OCI-LY3 (cell line): Measurements from ENCODE around the gene PDE4D.

Source experiments
- H2AFZ ChIP-seq: fragments of 200-600, 300-600 bp; shearing (Covaris generic); 2 replicates; pipeline ENCODE4 v1.6.0; 2014; ENCODE audit warnings: antibody characterized with exemption, low read depth, low read length
- H3K27ac ChIP-seq: fragments of 200-600, 300-600 bp; sonication (generic); 2 replicates; pipeline ENCODE4 v1.5.1; 2014; ENCODE audit warnings: mild to moderate bottlenecking, low read length, moderate library complexity, mixed read lengths
- H3K27me3 ChIP-seq: fragments of 200-600, 300-600 bp; sonication (generic); 2 replicates; pipeline ENCODE4 v1.6.1; 2014; ENCODE audit warnings: low read depth, low read length, mixed read lengths
- H3K36me3 ChIP-seq: fragments of 200-600, 300-600 bp; sonication (generic); replicated peaks from 2 replicates; pipeline ENCODE3; 2014; ENCODE audit warnings: low read depth, low read length, mixed read lengths
- H3K4me1 ChIP-seq: fragments of 300-600, 200-600 bp; sonication (generic); 2 replicates; pipeline ENCODE4 v1.6.1; 2014; ENCODE audit warnings: low read length, mixed read lengths
- H3K4me2 ChIP-seq: fragments of 200-600, 300-600 bp; sonication (generic); 2 replicates; pipeline ENCODE4 v1.6.1; 2014; ENCODE audit warnings: low read length, mixed read lengths
- H3K4me3 ChIP-seq: fragments of 300-600, 200-600 bp; sonication (generic); 2 replicates; pipeline ENCODE4 v1.5.1; 2014; ENCODE audit warnings: antibody characterized with exemption, mild to moderate bottlenecking, low read length, moderate library complexity
- H3K79me2 ChIP-seq: fragments of 300-600, 200-600 bp; shearing (Covaris generic); 2 replicates; pipeline ENCODE4 v1.6.1; 2014; ENCODE audit warnings: mild to moderate bottlenecking, low read length, mixed read lengths
- H3K9ac ChIP-seq: fragments of 300-600, 200-600 bp; shearing (Covaris generic); 2 replicates; pipeline ENCODE4 v1.6.0; 2014; ENCODE audit warnings: mild to moderate bottlenecking, low read length, moderate library complexity
- H3K9me3 ChIP-seq: fragments of 200-600, 300-600 bp; shearing (Covaris generic); 2 replicates; pipeline ENCODE4 v1.6.1; 2014; ENCODE audit warnings: low read length, mixed read lengths; ENCODE audit not compliant: insufficient read depth
- H4K20me1 ChIP-seq: fragments of 200-600, 300-600 bp; sonication (generic); 2 replicates; pipeline ENCODE4 v1.6.1; 2016; ENCODE audit warnings: low read length, mixed read lengths; ENCODE audit not compliant: insufficient read depth
- CTCF ChIP-seq: fragments of 200-600, 300-600 bp; sonication (generic); IDR thresholded peaks from 2 replicates; pipeline ENCODE4 v1.5.1; 2014; ENCODE audit warnings: antibody characterized with exemption, low read length, low read depth
- EZH2phosphoT487 ChIP-seq: fragments of 200-600 bp; shearing (Covaris generic); IDR thresholded peaks from 2 replicates; pipeline ENCODE4 v1.6.1; 2018; ENCODE audit warnings: antibody characterized with exemption, mixed run types, low read depth

PDE4D gene

GRCh38 chr5:59656351-59657254, 236.9 kb downstream of the PDE4D start:
- Histone ChIP-seq H3K36me3 (no peaks in the 10 kb centered on the region), H3K4me1 (no peaks in the 10 kb centered on the region), H4K20me1 (no peaks in the 10 kb centered on the region), H2AFZ (no peak overlapping the region), H3K27ac (no peak overlapping the region), H3K27me3 (no peaks in the 10 kb centered on the region), H3K9ac (no peak overlapping the region), H3K79me2 (no peaks in the 10 kb centered on the region), H3K4me2 (no peak overlapping the region), H3K4me3 (no peak overlapping the region), H3K9me3 (no peaks in the 10 kb centered on the region)
- TF ChIP-seq CTCF (no peak), EZH2phosphoT487 (no peak)

DNA sequence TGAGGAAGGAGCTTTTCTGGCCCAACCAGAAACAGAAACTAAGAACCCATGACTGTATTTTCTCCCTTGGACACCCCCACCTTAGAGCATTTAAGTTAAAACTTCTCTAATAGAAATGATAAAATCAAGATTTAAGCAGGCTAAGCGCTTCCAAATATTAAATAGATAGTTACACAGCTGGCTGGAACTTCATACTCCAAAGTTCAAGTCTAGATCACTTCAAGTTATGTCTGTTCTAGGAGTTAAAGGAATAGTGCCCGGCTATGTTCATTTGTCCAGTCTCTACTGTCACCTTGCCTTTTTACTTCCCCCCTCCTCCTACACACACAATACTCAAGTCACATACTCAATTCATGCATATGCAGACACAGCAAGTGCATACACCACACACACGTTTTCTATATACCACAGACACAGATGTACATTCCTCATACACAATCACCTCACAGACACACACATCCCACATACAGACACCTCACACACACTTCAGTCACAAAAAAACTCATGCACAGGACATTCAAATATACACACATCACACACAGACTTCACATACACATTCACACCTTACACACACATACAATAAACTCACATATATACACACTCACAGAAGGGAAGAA, 237.7 kb downstream of the PDE4D start:
- TF ChIP-seq EZH2phosphoT487 (no peak), CTCF (no peak)
- Histone ChIP-seq H3K27ac (no peak overlapping the region), H3K79me2 (no peaks in the 10 kb centered on the region), H2AFZ (no peak overlapping the region), H3K9ac (no peak overlapping the region), H3K4me2 (no peak overlapping the region), H3K27me3 (no peaks in the 10 kb centered on the region), H3K4me1 (no peaks in the 10 kb centered on the region), H4K20me1 (no peaks in the 10 kb centered on the region), H3K4me3 (no peak overlapping the region), H3K9me3 (no peaks in the 10 kb centered on the region), H3K36me3 (no peaks in the 10 kb centered on the region)

- Histone ChIP-seq H3K27me3 (no peaks in the 10 kb centered on the region), H3K4me1 (no peaks in the 10 kb centered on the region), H2AFZ (no peak overlapping the region), H3K79me2 (no peaks in the 10 kb centered on the region), H3K27ac (no peak overlapping the region), H3K9ac (no peak overlapping the region), H3K4me3 (no peak overlapping the region), H3K9me3 (no peaks in the 10 kb centered on the region), H3K4me2 (no peak overlapping the region), H4K20me1 (no peaks in the 10 kb centered on the region), H3K36me3 (no peaks in the 10 kb centered on the region)
- TF ChIP-seq EZH2phosphoT487, result no peak
- no peak for TF ChIP-seq CTCF
Measured at GRCh38 chr5:59654691-59655090, 238.8 kb downstream of the PDE4D start.

GRCh38 chr5:59652449-59652848, 241.1 kb downstream of the PDE4D start:
- TF ChIP-seq EZH2phosphoT487 (no peak), CTCF (no peak)
- Histone ChIP-seq H2AFZ (no peak overlapping the region), H3K4me1 (no peaks in the 10 kb centered on the region), H3K4me2 (no peak overlapping the region), H3K79me2 (no peaks in the 10 kb centered on the region), H3K27me3 (no peaks in the 10 kb centered on the region), H3K9ac (no peak overlapping the region), H4K20me1 (no peaks in the 10 kb centered on the region), H3K36me3 (no peaks in the 10 kb centered on the region), H3K9me3 (no peaks in the 10 kb centered on the region), H3K27ac (no peak overlapping the region), H3K4me3 (no peak overlapping the region)
